Measurements from ENCODE around the gene NUDT6. TPM values are rescaled to one million over a fixed set of nuclear protein-coding genes. Genes with fewer than 3 reads are reported as not detected.

Gene NUDT6
- total RNA-seq, 2 donors from 2014 or later = 4.9 to 18.5 TPM

- no peak for DNase-seq (ENCODE audit: low spot score)
- H3K4me3 ChIP-seq = no peak overlapping the region
- H3K36me3 ChIP-seq = peaks cover 5% of the 10 kb centered on the region
- H3K27ac ChIP-seq = peak overlapping the region in 1 of 2 donors; percentile 18
- no peaks in the 10 kb centered on the region for H3K27me3 ChIP-seq
- no peaks in the 10 kb centered on the region for H3K9me3 ChIP-seq
- H3K4me1 ChIP-seq = no peaks in the 10 kb centered on the region
- TF ChIP-seq, protein P1, sequence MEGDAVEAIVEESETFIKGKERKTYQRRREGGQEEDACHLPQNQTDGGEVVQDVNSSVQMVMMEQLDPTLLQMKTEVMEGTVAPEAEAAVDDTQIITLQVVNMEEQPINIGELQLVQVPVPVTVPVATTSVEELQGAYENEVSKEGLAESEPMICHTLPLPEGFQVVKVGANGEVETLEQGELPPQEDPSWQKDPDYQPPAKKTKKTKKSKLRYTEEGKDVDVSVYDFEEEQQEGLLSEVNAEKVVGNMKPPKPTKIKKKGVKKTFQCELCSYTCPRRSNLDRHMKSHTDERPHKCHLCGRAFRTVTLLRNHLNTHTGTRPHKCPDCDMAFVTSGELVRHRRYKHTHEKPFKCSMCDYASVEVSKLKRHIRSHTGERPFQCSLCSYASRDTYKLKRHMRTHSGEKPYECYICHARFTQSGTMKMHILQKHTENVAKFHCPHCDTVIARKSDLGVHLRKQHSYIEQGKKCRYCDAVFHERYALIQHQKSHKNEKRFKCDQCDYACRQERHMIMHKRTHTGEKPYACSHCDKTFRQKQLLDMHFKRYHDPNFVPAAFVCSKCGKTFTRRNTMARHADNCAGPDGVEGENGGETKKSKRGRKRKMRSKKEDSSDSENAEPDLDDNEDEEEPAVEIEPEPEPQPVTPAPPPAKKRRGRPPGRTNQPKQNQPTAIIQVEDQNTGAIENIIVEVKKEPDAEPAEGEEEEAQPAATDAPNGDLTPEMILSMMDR (IDR thresholded peaks at IDR 0.05) = no peak
Measured at GRCh38 chr4:122889726-122890125, 32.7 kb downstream of the NUDT6 start.

DNA sequence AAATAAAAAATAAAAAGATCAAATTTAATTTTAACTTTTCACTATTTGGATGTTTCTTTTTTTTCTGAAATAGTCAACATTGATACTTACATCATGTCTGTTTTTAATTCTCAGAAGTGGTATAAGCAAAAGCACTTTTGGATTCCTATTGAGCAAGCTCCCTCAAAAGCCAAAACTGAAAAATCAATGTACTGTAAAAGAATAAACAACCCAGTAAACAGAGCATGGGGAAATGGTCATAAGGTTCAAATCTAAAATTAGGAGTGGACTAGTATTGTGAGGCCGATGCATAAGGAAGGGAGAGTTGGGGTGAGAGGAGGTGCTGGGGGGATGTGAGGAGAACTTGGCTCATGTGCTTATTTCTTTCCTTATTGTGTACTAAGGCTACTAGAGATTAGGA lies 37.9 kb downstream of the NUDT6 start:
- Histone ChIP-seq H3K4me1 (no peaks in the 10 kb centered on the region), H3K4me3 (no peak overlapping the region), H3K36me3 (peaks cover 4% of the 10 kb centered on the region), H3K9me3 (no peaks in the 10 kb centered on the region), H3K27ac (no peak overlapping the region), H3K27me3 (no peaks in the 10 kb centered on the region)
- no peak for DNase-seq (ENCODE audit: low spot score)
- TF ChIP-seq, protein P1 (IDR thresholded peaks at IDR 0.05) = no peak

- TF ChIP-seq, protein P1 (IDR thresholded peaks at IDR 0.05) = no peak
- Histone ChIP-seq H3K4me3 (no peak overlapping the region), H3K27me3 (no peaks in the 10 kb centered on the region), H3K9me3 (no peaks in the 10 kb centered on the region), H3K4me1 (no peaks in the 10 kb centered on the region), H3K36me3 (peaks cover 4% of the 10 kb centered on the region), H3K27ac (no peak overlapping the region)
- DNase-seq (ENCODE audit: low spot score) = no peak
Measured at GRCh38 chr4:122882857-122883735, 39.3 kb downstream of the NUDT6 start.

DNA sequence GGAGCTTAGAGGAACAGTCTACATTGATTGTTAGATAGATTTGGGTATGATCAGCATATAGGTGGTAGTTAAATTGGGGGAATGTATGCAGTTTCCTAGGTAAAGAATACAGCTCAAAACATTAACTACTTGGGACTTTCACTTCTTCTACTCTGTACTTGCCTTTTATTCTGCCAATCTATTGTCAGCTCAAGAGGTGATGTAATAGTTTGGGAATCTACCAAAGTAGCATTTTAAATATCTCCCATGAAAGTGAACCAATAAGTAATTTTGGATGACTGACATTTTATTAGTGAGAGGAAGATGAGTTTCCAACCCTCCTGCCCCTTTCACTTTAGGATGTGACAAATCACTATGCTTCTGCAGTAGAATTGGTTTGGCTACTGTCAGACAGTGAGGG lies 43.4 kb downstream of the NUDT6 start:
- H3K4me1 ChIP-seq = no peaks in the 10 kb centered on the region

GRCh38 chr4:122876456-122876855 lies 45.9 kb downstream of the NUDT6 start:
- no peaks in the 10 kb centered on the region for H3K27me3 ChIP-seq
- H3K4me3 ChIP-seq = no peak overlapping the region
- no peaks in the 10 kb centered on the region for H3K4me1 ChIP-seq
- H3K9me3 ChIP-seq = no peaks in the 10 kb centered on the region
- TF ChIP-seq, protein P1 (IDR thresholded peaks at IDR 0.05) = no peak
- no peak for DNase-seq (ENCODE audit: low spot score)
- no peak overlapping the region for H3K27ac ChIP-seq
- H3K36me3 ChIP-seq = peaks cover 4% of the 10 kb centered on the region

More for the DNA sequence above, 43.4 kb downstream of the NUDT6 start:
- TF ChIP-seq, protein P1 (IDR thresholded peaks at IDR 0.05) = no peak
- no peaks in the 10 kb centered on the region for H3K9me3 ChIP-seq
- H3K27me3 ChIP-seq = no peaks in the 10 kb centered on the region
- no peak overlapping the region for H3K27ac ChIP-seq
- H3K4me3 ChIP-seq = no peak overlapping the region
- no peak for DNase-seq (ENCODE audit: low spot score)
- H3K36me3 ChIP-seq = peaks cover 4% of the 10 kb centered on the region
